Measurements from ENCODE around the gene RBM41.
A peak's percentile ranks its signal among the peaks of the same experiment; 100 is the strongest.
"Not testable (repeated sequence)": the region's sequence is repeated elsewhere in the genome, so short reads cannot be mapped to it uniquely, and the experiment has no call there.

The RBM41 gene

GRCh38 chrX:107118322-107119147 lies at the start of gene RBM41:
Gene RBM41, minus strand, starts transcription at chrX:107118822. Its CDS starts 49 bp downstream, at chrX:107118773.
- DNase-seq, result peak; percentile 1 to 85 (median 52)

GRCh38 chrX:107168257-107168656 lies 49.6 kb upstream of the RBM41 start:
- DNase-seq, result no peak

GRCh38 chrX:107167163-107167921 lies 48.7 kb upstream of the RBM41 start:
- no peak for DNase-seq

- DNase-seq, result not testable (repeated sequence)
These were observed 39.0 kb upstream of the RBM41 start for GRCh38 chrX:107157618-107158017.

GRCh38 chrX:107155621-107156430 lies 37.2 kb upstream of the RBM41 start:
- DNase-seq, result not testable (repeated sequence)

- DNase-seq, result no peak
These were observed 36.4 kb upstream of the RBM41 start for GRCh38 chrX:107154787-107155620.

GRCh38 chrX:107153005-107153404 lies 34.4 kb upstream of the RBM41 start:
- DNase-seq, result no peak

GRCh38 chrX:107146670-107147069 lies 28.0 kb upstream of the RBM41 start:
- no peak for DNase-seq

GRCh38 chrX:107135965-107136307 lies 17.3 kb upstream of the RBM41 start:
- no peak for DNase-seq

- DNase-seq, result no peak
These were observed 16.7 kb upstream of the RBM41 start for GRCh38 chrX:107135049-107135964.

GRCh38 chrX:107123750-107124149 lies 5.1 kb upstream of the RBM41 start:
- no peak for DNase-seq

GRCh38 chrX:107119283-107119682 lies 661 bp upstream of the RBM41 start:
- DNase-seq, result no peak

- peak in 7 of 56 donors; percentile 1 to 27 (median 4) for DNase-seq
These were observed 665 bp downstream of the RBM41 start for GRCh38 chrX:107117993-107118321.

- DNase-seq, result no peak
These were observed 11.2 kb downstream of the RBM41 start for GRCh38 chrX:107107459-107107858.

- no peak for DNase-seq
These were observed 15.6 kb downstream of the RBM41 start for GRCh38 chrX:107102980-107103379.

GRCh38 chrX:107076158-107076557 lies 42.5 kb downstream of the RBM41 start:
- no peak for DNase-seq

GRCh38 chrX:107057731-107058130 lies 60.9 kb downstream of the RBM41 start:
- DNase-seq, result not testable (repeated sequence)

- no peak for DNase-seq
These were observed 63.6 kb downstream of the RBM41 start for GRCh38 chrX:107054978-107055377.

GRCh38 chrX:107050195-107050709 lies 68.4 kb downstream of the RBM41 start:
- DNase-seq, result no peak

GRCh38 chrX:107047622-107048021 lies 71.0 kb downstream of the RBM41 start:
- no peak for DNase-seq

Measured in amygdala (tissue), 56 donors.